ENCODE measurements around the gene RBM44.

DNA sequence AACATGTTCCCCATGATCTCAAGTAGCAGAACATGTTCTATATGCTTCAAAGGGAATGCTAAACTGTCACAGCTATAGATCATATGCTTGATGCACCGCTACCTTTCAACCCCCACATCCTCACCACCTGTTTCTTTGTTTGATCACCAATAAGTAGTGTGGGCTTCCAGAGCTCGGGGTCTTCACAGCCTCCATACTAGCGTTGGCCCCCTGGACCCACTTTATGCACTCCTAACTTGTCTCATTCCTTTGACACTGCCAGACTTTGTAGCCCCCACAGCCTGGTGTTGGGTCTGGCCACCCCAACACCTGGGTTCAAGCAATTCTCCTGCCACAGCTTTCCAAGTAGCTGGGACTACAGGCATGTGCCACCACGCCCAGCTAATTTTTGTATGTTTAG is 11.6 kb upstream of the RBM44 start:
- TF ChIP-seq, protein P1, sequence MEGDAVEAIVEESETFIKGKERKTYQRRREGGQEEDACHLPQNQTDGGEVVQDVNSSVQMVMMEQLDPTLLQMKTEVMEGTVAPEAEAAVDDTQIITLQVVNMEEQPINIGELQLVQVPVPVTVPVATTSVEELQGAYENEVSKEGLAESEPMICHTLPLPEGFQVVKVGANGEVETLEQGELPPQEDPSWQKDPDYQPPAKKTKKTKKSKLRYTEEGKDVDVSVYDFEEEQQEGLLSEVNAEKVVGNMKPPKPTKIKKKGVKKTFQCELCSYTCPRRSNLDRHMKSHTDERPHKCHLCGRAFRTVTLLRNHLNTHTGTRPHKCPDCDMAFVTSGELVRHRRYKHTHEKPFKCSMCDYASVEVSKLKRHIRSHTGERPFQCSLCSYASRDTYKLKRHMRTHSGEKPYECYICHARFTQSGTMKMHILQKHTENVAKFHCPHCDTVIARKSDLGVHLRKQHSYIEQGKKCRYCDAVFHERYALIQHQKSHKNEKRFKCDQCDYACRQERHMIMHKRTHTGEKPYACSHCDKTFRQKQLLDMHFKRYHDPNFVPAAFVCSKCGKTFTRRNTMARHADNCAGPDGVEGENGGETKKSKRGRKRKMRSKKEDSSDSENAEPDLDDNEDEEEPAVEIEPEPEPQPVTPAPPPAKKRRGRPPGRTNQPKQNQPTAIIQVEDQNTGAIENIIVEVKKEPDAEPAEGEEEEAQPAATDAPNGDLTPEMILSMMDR (IDR thresholded peaks at IDR 0.05): no peak
- TF ChIP-seq POLR2A (IDR thresholded peaks at IDR 0.05): no peak

Measured in uterus (tissue), 2 donors.